Vagina (tissue), 2 donors: ENCODE measurements around the gene PALLD. TPM values are rescaled to one million over a fixed set of nuclear protein-coding genes. Genes with fewer than 3 reads are reported as not detected.
A peak's percentile ranks its signal among the peaks of the same experiment; 100 is the strongest.
"Not testable (repeated sequence)": the region's sequence is repeated elsewhere in the genome, so short reads cannot be mapped to it uniquely, and the experiment has no call there.

Experiments used
- DNase-seq, 2 donors: peaks; one replicate each; pipeline ENCODE4 v3.0.0-alpha.2; 2017; ENCODE audit errors: extremely low spot score in 2 of 2
- H3K27ac ChIP-seq: fragments of 200-600 bp; sonication (generic); one replicate; pipeline ENCODE4 v1.5.1; 2019
- H3K27me3 ChIP-seq: fragments of 200-600 bp; sonication (generic); one replicate; pipeline ENCODE4 v1.5.1; 2019
- H3K36me3 ChIP-seq, 2 donors: fragments of 200-600 bp; sonication (generic); one replicate each; pipeline ENCODE4 v1.5.1; 2017 to 2019
- H3K4me1 ChIP-seq: fragments of 200-600 bp; sonication (generic); one replicate; pipeline ENCODE4 v1.5.1; 2019
- H3K4me3 ChIP-seq, 2 donors: fragments of 200-600 bp; sonication (generic); 1 replicate in 1 of 2; 2 replicates in 1 of 2; pipeline ENCODE4 v1.5.1; 2016 to 2019
- H3K9me3 ChIP-seq: fragments of 200-600 bp; sonication (generic); one replicate; pipeline ENCODE4 v1.5.1; 2019
- POLR2A ChIP-seq, 2 donors: fragments of 450-650 bp; IDR thresholded peaks; one replicate each; pipeline ENCODE4 v1.6.1; 2017; ENCODE audit warnings: antibody characterized with exemption in 2 of 2, mild to moderate bottlenecking in 2 of 2, moderate library complexity in 2 of 2
- POLR2AphosphoS5 ChIP-seq, 2 donors: sonication (generic); formaldehyde crosslinking; IDR thresholded peaks; one replicate each; pipeline ENCODE4 v1.9.0; 2017; ENCODE audit warnings: antibody characterized with exemption in 2 of 2, mild to moderate bottlenecking in 2 of 2, low read depth in 1 of 2; ENCODE audit not compliant: insufficient read depth in 1 of 2
- intact Hi-C: fragments of 100-400 bp; cut with DNase I; formaldehyde crosslinking; loops from one replicate; pipeline ENCODE4 v1.15.1; 2023
- total RNA-seq: library from RNA; depleted of rRNA; stranded (reverse); fragments of >200 nt; gene quantifications from one replicate; pipeline ENCODE4 v1.2.3, GENCODE V29; 2016
- TF ChIP-seq, protein P1 (sequence below), 3 experiments: fragments of 450-650 bp in 2 of 3; fragments of 200-600 bp in 1 of 3; sonication (generic) in 1 of 3; IDR thresholded peaks; one replicate each; pipeline ENCODE4 v1.5.1; 2017 to 2019; ENCODE audit warnings: antibody characterized with exemption in 3 of 3, mild to moderate bottlenecking in 2 of 3, moderate library complexity in 2 of 3

Gene PALLD
- total RNA-seq, 1 donor from 2014 or later = 229 TPM

DNA sequence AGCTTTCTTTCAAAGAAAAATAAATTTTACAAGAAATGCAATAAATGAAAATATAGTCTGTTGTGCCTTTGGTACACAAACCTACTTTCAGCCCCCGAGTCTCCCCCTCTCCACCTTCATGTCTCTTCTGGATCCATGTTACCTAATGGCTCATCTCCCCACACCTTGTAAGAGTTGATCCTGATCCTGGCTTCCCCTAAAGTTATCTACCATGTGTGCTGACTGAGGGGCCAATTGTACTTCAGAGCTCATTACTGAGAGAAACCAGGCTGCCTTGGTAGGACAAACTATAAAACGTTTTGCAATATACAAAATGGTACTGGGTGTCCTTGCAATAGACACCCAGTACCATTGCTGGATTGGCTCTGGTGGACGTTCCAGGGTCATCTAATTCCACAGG, 11.8 kb downstream of the PALLD start:
- H3K27ac ChIP-seq = no peak overlapping the region
- no peaks in the 10 kb centered on the region for H3K9me3 ChIP-seq
- DNase-seq = no peak
- no peaks in the 10 kb centered on the region for H3K36me3 ChIP-seq
- TF ChIP-seq POLR2A (IDR thresholded peaks at IDR 0.05) (no peak), POLR2AphosphoS5 (IDR thresholded peaks at IDR 0.05; ENCODE audit: insufficient read depth in 1 of 2, low read depth in 1 of 2) (no peak)
- TF ChIP-seq, protein P1, sequence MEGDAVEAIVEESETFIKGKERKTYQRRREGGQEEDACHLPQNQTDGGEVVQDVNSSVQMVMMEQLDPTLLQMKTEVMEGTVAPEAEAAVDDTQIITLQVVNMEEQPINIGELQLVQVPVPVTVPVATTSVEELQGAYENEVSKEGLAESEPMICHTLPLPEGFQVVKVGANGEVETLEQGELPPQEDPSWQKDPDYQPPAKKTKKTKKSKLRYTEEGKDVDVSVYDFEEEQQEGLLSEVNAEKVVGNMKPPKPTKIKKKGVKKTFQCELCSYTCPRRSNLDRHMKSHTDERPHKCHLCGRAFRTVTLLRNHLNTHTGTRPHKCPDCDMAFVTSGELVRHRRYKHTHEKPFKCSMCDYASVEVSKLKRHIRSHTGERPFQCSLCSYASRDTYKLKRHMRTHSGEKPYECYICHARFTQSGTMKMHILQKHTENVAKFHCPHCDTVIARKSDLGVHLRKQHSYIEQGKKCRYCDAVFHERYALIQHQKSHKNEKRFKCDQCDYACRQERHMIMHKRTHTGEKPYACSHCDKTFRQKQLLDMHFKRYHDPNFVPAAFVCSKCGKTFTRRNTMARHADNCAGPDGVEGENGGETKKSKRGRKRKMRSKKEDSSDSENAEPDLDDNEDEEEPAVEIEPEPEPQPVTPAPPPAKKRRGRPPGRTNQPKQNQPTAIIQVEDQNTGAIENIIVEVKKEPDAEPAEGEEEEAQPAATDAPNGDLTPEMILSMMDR (IDR thresholded peaks at IDR 0.05) = no peak
- no peaks in the 10 kb centered on the region for H3K27me3 ChIP-seq
- intact Hi-C loops = no loop called here
- no peak overlapping the region for H3K4me3 ChIP-seq
- no peaks in the 10 kb centered on the region for H3K4me1 ChIP-seq

DNA sequence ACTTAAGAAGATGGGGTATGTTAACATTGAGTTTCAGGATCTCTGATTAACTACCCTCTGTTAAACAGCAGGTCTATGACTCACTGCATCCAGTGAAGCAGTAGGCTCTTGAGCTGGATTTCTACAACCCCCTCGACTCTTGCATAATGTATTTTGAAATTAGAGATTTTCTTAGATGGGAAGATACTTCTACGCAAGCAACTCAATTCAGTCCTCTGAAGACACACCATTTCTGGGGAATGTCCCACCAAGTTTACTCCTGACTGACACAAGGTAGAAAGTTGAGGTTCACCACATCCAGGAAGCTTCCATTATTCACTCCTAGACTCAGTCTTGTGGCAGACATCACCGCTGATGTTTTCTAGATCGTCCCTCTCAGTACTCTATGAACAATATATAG, 12.9 kb downstream of the PALLD start:
- Histone ChIP-seq H3K9me3 (no peaks in the 10 kb centered on the region), H3K27me3 (no peaks in the 10 kb centered on the region), H3K4me3 (no peak overlapping the region), H3K27ac (no peak overlapping the region), H3K36me3 (no peaks in the 10 kb centered on the region), H3K4me1 (no peaks in the 10 kb centered on the region)
- no peak for TF ChIP-seq POLR2A (IDR thresholded peaks at IDR 0.05)
- no peak for TF ChIP-seq POLR2AphosphoS5 (IDR thresholded peaks at IDR 0.05; ENCODE audit: insufficient read depth in 1 of 2, low read depth in 1 of 2)
- TF ChIP-seq, protein P1 (IDR thresholded peaks at IDR 0.05) = no peak
- no peak for DNase-seq
- intact Hi-C loops = no loop called here

DNA sequence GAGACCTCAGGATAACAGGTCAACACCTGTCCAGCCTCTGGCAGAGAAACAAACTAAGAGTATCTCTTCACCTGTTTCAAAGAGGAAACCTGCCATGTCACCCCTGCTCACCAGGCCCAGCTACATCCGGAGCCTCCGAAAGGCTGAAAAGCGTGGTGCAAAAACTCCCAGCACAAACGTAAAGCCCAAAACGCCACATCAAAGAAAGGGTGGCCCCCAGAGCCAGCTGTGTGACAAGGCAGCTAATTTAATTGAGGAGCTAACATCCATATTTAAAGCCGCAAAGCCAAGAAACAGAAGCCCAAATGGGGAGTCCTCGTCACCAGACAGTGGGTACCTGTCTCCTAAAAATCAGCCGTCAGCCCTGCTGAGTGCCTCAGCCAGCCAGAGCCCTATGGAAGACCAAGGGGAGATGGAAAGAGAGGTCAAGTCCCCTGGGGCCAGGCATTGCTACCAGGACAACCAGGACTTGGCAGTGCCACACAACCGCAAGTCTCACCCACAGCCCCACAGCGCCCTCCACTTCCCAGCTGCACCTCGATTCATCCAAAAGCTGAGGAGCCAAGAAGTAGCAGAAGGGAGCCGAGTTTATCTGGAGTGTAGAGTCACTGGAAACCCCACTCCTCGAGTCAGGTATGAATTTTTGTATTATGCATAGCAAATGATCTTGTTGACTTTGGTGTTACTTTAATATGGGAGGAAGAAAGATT, 15.1 kb downstream of the PALLD start:
- H3K4me3 ChIP-seq = no peak overlapping the region
- no peak for DNase-seq
- no peaks in the 10 kb centered on the region for H3K36me3 ChIP-seq
- intact Hi-C loops = no loop called here
- no peaks in the 10 kb centered on the region for H3K4me1 ChIP-seq
- TF ChIP-seq, protein P1 (IDR thresholded peaks at IDR 0.05) = no peak
- TF ChIP-seq POLR2A (IDR thresholded peaks at IDR 0.05) = no peak
- no peak for TF ChIP-seq POLR2AphosphoS5 (IDR thresholded peaks at IDR 0.05; ENCODE audit: insufficient read depth in 1 of 2, low read depth in 1 of 2)
- H3K27ac ChIP-seq = no peak overlapping the region
- H3K9me3 ChIP-seq = no peaks in the 10 kb centered on the region
- H3K27me3 ChIP-seq = no peaks in the 10 kb centered on the region

DNA sequence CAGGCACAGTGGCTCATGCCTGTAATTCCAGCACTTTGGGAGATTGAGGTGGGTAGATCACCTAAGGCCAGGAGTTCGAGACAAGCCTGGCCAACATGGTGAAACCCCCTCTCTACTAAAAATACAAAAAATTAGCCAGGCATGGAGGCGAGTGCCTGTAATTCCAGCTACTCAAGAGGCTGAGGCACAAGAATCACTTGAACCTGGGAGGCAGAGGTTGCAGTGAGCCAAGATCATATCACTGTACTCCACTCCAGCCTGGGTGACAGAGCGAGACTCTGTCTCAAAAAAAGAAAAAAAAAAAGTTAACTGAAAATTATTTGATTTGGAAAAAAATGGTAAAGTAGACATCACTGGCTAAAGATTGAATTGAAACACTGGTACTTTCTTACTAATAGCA, 17.0 kb downstream of the PALLD start:
- H3K36me3 ChIP-seq, intact Hi-C loops, DNase-seq, H3K4me3 ChIP-seq, H3K27ac ChIP-seq, H3K4me1 ChIP-seq, H3K9me3 ChIP-seq, H3K27me3 ChIP-seq: not testable (repeated sequence)

DNA sequence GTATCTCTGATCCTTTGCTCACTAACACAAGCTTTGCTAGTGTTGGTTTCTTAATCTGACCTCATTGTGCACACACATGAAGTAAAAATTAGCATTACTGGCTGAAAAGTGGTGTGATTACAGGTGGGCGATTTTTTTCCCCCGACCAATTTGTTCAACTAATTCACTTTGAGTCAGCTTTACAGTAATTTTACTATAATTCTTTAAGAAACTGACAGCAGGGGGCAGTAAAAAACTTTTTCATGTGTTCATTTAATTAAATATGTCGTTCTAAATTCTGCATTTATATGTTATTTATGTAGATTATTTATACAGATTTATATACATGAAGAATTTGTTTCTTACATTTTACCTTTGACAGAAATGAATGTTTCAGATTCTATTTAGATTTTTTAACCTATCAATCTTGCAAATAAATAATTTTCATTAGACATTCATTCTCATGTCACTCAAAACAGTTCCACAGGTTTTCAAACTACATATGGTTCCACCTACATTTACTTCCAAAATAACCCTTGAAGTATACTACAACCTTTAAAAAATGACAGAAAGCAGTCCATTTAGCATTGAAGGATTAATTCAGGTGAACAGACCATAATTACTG, 17.5 kb downstream of the PALLD start:
- H3K4me1 ChIP-seq = no peaks in the 10 kb centered on the region
- TF ChIP-seq, protein P1 (IDR thresholded peaks at IDR 0.05) = peak in 2 of 3 experiments; percentile 19 to 37
- peak in 1 of 2 donors; percentile 13 for TF ChIP-seq POLR2AphosphoS5 (IDR thresholded peaks at IDR 0.05; ENCODE audit: insufficient read depth in 1 of 2, low read depth in 1 of 2)
- no peak for TF ChIP-seq POLR2A (IDR thresholded peaks at IDR 0.05)
- H3K36me3 ChIP-seq = no peaks in the 10 kb centered on the region
- no peak overlapping the region for H3K4me3 ChIP-seq
- no peak overlapping the region for H3K27ac ChIP-seq
- H3K27me3 ChIP-seq = no peaks in the 10 kb centered on the region
- H3K9me3 ChIP-seq = no peaks in the 10 kb centered on the region
- DNase-seq = no peak
- intact Hi-C loops = no loop called here
